ENCODE measurements around the gene RAPH1. TPM values are rescaled to one million over a fixed set of nuclear protein-coding genes. Genes with fewer than 3 reads are reported as not detected.

The RAPH1 gene, protein sequence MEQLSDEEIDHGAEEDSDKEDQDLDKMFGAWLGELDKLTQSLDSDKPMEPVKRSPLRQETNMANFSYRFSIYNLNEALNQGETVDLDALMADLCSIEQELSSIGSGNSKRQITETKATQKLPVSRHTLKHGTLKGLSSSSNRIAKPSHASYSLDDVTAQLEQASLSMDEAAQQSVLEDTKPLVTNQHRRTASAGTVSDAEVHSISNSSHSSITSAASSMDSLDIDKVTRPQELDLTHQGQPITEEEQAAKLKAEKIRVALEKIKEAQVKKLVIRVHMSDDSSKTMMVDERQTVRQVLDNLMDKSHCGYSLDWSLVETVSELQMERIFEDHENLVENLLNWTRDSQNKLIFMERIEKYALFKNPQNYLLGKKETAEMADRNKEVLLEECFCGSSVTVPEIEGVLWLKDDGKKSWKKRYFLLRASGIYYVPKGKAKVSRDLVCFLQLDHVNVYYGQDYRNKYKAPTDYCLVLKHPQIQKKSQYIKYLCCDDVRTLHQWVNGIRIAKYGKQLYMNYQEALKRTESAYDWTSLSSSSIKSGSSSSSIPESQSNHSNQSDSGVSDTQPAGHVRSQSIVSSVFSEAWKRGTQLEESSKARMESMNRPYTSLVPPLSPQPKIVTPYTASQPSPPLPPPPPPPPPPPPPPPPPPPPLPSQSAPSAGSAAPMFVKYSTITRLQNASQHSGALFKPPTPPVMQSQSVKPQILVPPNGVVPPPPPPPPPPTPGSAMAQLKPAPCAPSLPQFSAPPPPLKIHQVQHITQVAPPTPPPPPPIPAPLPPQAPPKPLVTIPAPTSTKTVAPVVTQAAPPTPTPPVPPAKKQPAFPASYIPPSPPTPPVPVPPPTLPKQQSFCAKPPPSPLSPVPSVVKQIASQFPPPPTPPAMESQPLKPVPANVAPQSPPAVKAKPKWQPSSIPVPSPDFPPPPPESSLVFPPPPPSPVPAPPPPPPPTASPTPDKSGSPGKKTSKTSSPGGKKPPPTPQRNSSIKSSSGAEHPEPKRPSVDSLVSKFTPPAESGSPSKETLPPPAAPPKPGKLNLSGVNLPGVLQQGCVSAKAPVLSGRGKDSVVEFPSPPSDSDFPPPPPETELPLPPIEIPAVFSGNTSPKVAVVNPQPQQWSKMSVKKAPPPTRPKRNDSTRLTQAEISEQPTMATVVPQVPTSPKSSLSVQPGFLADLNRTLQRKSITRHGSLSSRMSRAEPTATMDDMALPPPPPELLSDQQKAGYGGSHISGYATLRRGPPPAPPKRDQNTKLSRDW
- total RNA-seq: 1 to 10 TPM; 1.9 to 2.3 TPM

DNA sequence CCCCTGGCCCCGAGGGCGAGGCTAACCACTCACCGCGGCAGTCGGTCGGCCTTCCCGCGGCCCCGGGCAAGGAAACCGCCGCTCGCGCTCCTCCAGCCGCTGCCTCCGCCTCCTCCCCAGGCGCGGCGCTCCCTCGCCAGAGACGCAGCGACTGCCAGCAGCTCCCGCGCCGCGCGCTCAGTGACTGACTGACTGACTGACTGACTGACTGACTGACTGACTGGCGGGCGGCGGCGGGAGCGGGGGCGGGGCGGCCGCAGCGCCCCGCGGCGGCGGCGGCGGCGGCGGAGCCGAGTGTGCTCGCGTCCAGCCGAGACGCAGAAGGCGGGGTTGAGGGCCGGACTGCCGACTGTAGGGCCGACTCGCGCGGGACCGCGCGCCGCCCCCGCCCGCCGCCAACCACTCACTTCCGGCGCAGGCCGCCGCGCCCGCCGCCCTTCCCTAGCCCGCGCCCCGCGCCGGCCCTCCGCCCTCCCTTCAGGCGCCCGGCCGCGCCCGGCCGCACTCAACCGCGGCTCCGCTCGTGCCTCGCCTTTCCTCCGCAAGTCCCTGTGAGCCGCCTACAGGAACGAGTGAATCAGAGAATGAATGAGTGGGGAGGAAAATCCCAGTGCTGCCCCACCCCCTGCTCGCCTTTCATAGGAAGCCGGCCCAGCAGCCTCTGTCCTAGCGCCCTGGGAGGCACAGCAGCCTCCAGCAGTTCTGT lies at the start of gene RAPH1:
Gene RAPH1, minus strand, starts transcription at position 224 of the 706 bp plus-strand sequence. CDS start 39,948 bp downstream, outside the sequence.
- peak; percentile 71 for DNase-seq
- H3K27me3 Mint-ChIP-seq: peaks cover 41% of the 10 kb centered on the region
- H3K4me3 Mint-ChIP-seq: peak within 1 kb of the TSS; percentile 79
- H3K4me1 Mint-ChIP-seq: peaks cover 21% of the 10 kb centered on the region
- peak within 1 kb of the TSS; percentile 56 for H3K27ac Mint-ChIP-seq
- peaks cover 23% of the 10 kb centered on the region for H3K9me3 Mint-ChIP-seq
- peaks cover 6% of the 10 kb centered on the region for H3K36me3 Mint-ChIP-seq

DNA sequence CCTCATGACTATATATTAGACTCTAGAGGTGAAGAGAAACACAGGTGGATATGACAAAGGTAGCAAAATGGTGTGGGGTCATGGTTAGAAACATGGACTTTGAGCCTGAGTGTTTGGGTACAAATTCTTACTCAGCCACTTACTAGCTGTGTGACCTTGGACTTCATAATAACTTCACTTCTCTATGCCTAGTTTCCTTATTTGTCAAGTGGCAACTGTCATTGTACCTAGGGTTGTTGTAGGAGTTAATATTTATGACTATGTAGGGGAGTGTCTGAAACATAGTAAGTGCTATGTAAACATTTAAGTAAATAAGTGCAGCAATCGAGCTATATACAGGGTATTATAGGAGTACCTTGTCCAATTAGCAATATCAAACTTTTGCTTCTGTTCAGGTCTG lies 49.7 kb upstream of the RAPH1 start:
- H3K27me3 Mint-ChIP-seq: no peaks in the 10 kb centered on the region
- no peak for DNase-seq
- H3K27ac Mint-ChIP-seq: no peak overlapping the region
- no peaks in the 10 kb centered on the region for H3K9me3 Mint-ChIP-seq
- no peak overlapping the region for H3K4me3 Mint-ChIP-seq
- H3K36me3 Mint-ChIP-seq: no peaks in the 10 kb centered on the region
- H3K4me1 Mint-ChIP-seq: peaks cover 14% of the 10 kb centered on the region

DNA sequence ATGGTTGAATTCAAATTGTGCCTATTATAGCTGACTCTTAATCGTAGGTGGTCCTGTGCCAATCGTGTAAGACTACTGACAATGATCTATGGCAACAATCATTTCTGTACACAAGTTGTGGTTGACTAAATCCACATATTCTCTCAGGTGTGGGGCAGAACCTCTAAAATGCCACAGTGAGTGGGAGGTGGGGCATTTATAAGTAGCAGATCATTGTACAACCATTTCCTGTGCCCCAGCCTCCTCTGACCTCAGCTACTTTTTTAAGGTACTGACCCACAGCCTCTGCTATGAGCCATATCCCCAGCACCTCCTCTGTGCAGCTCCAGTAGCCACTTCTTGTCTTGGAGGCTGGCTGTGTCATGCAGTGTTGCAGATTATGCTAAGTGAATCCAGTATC lies 48.6 kb upstream of the RAPH1 start:
- Mint-ChIP-seq H3K27ac (no peak overlapping the region), H3K36me3 (peaks cover 2% of the 10 kb centered on the region)
- peak; percentile 40 for DNase-seq

DNA sequence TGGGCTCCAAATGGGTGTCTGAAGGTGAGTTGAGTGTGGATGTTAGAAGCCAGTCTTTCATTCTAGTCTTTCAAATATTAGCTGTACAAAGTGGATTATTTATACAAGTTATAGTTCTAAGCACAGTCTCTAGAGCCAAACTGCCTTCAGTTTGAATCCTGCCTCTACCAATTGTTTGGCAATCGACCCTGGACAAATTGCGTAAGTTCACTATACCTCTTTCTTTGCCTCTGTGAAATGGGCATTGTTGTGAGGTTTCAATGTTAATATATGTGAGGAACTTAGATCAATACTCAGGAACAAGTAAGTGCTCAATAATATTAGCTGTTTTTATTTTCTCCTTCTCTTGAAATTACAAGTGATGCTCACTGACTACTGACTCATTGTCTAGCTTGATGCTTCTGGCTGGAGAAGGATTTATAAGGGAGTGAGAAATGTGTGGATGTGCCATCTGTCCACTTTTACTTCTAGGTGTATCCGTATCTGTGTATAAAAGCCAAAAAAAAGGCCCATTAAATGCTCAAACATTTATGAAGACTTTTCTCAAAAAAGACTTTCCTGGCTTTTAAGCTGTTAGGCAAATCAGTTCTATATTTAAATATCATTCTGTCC lies 48.1 kb upstream of the RAPH1 start:
- Mint-ChIP-seq H3K27me3 (no peaks in the 10 kb centered on the region), H3K36me3 (peaks cover 2% of the 10 kb centered on the region), H3K4me1 (peaks cover 22% of the 10 kb centered on the region), H3K27ac (no peak overlapping the region), H3K9me3 (no peaks in the 10 kb centered on the region), H3K4me3 (no peak overlapping the region)
- no peak for DNase-seq

More for the DNA sequence above, 48.6 kb upstream of the RAPH1 start:
- Mint-ChIP-seq H3K9me3 (no peaks in the 10 kb centered on the region), H3K4me3 (no peak overlapping the region), H3K4me1 (peaks cover 22% of the 10 kb centered on the region), H3K27me3 (no peaks in the 10 kb centered on the region)

- Mint-ChIP-seq H3K4me3 (no peak overlapping the region), H3K4me1 (peaks cover 22% of the 10 kb centered on the region), H3K27ac (no peak overlapping the region), H3K9me3 (no peaks in the 10 kb centered on the region), H3K27me3 (no peaks in the 10 kb centered on the region), H3K36me3 (peaks cover 2% of the 10 kb centered on the region)
- DNase-seq: no peak
Observed at GRCh38 chr2:203582468-203582867, 47.4 kb upstream of the RAPH1 start.

DNA sequence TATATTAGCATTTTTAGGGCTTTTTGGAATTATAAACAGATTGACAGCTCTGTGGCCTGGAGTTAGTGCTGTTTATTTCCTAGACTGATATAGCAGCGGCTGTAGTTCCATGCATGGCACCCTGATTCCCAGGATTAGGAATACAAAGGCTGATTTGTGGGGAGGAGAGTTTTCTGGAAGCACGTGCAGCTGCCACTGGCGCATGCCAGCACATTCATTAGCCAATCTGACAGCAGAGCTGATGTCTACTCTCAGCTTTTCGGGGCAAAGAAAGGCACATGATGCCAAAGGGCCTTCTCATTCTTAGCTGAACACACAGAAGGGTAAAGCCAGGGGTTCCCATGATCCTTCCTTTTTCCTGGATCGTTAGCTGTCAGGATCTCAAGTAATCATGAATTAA lies 45.7 kb upstream of the RAPH1 start:
- Mint-ChIP-seq H3K27ac (no peak overlapping the region), H3K36me3 (peaks cover 2% of the 10 kb centered on the region), H3K4me3 (no peak overlapping the region), H3K9me3 (no peaks in the 10 kb centered on the region), H3K27me3 (no peaks in the 10 kb centered on the region), H3K4me1 (peaks cover 22% of the 10 kb centered on the region)
- DNase-seq: no peak

GRCh38 chr2:203579730-203580129 lies 44.6 kb upstream of the RAPH1 start:
- Mint-ChIP-seq H3K9me3 (no peaks in the 10 kb centered on the region), H3K27ac (no peak overlapping the region), H3K27me3 (no peaks in the 10 kb centered on the region), H3K4me3 (no peak overlapping the region), H3K4me1 (peaks cover 22% of the 10 kb centered on the region), H3K36me3 (peaks cover 2% of the 10 kb centered on the region)
- DNase-seq: no peak

GRCh38 chr2:203578759-203579643 lies 43.9 kb upstream of the RAPH1 start:
- Mint-ChIP-seq H3K4me1 (peaks cover 19% of the 10 kb centered on the region), H3K27me3 (no peaks in the 10 kb centered on the region), H3K27ac (no peak overlapping the region)

DNA sequence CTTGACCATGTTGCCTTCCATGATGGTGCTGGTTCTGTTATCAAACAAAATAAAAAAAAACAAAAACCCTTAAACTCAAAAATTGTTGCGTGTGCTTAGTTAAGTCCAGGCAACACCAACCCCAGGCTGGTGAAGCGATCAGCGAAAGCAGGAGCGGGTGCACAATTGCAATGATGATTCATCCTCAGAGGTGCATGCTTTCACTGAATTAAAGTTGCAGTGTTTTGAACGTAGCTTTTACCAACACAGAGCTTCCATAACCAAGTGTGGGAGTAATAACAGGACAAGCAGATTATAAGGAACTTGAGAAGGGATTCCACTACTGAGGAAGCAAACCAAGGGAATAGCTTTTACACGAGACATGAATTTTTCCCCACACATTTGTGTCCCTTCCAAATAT lies 39.7 kb upstream of the RAPH1 start:
- no peak overlapping the region for H3K27ac Mint-ChIP-seq
- no peak overlapping the region for H3K4me3 Mint-ChIP-seq
- peaks cover 1% of the 10 kb centered on the region for H3K9me3 Mint-ChIP-seq
- H3K36me3 Mint-ChIP-seq: peaks cover 2% of the 10 kb centered on the region
- DNase-seq: no peak
- H3K27me3 Mint-ChIP-seq: no peaks in the 10 kb centered on the region
- H3K4me1 Mint-ChIP-seq: peaks cover 8% of the 10 kb centered on the region

More at GRCh38 chr2:203578759-203579643, 43.9 kb upstream of the RAPH1 start:
- Mint-ChIP-seq H3K4me3 (no peak overlapping the region), H3K36me3 (peaks cover 2% of the 10 kb centered on the region), H3K9me3 (no peaks in the 10 kb centered on the region)
- DNase-seq: peak; percentile 14

GRCh38 chr2:203572316-203572715 lies 37.2 kb upstream of the RAPH1 start:
- no peak overlapping the region for H3K4me3 Mint-ChIP-seq
- H3K4me1 Mint-ChIP-seq: peaks cover 3% of the 10 kb centered on the region
- H3K9me3 Mint-ChIP-seq: peaks cover 1% of the 10 kb centered on the region
- DNase-seq: no peak
- no peak overlapping the region for H3K27ac Mint-ChIP-seq
- H3K36me3 Mint-ChIP-seq: no peaks in the 10 kb centered on the region
- H3K27me3 Mint-ChIP-seq: no peaks in the 10 kb centered on the region

DNA sequence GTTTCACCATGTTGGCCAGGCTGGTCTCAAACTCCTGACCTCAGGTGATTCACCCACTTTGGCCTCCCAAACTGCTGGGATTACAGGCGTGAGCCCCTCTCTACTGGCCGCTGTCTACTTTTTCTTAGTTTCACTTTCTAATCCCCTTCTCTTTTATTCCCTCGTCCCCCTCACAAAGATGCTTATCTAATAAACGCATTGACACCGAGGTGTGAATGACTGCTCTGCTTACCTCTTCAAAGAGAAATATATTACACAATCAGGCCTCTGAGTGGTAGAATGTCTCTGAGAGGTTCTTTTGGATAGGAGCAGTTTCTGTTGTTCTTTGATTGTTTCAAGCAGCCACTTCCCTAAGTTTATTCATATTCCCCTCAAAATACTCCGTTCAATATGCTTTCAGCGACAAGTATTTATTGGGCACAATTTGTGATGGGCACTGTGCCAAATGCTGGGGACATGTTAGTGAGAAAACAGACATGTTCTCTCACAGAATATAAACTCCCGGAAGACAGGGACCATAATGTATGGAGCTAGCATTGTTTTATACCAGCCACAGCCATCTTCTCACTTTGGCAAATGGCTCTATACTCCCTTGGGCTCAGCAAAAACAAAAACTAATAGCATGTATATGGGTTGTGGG lies 34.7 kb upstream of the RAPH1 start:
- H3K36me3 Mint-ChIP-seq: no peaks in the 10 kb centered on the region
- H3K9me3 Mint-ChIP-seq: peaks cover 1% of the 10 kb centered on the region
- H3K27me3 Mint-ChIP-seq: no peaks in the 10 kb centered on the region
- no peak for DNase-seq
- H3K27ac Mint-ChIP-seq: no peak overlapping the region
- peaks cover 3% of the 10 kb centered on the region for H3K4me1 Mint-ChIP-seq
- H3K4me3 Mint-ChIP-seq: no peak overlapping the region

GRCh38 chr2:203567691-203568090 lies 32.6 kb upstream of the RAPH1 start:
- no peak overlapping the region for H3K27ac Mint-ChIP-seq
- no peaks in the 10 kb centered on the region for H3K27me3 Mint-ChIP-seq
- H3K4me3 Mint-ChIP-seq: no peak overlapping the region
- peaks cover 3% of the 10 kb centered on the region for H3K4me1 Mint-ChIP-seq
- no peak for DNase-seq
- no peaks in the 10 kb centered on the region for H3K36me3 Mint-ChIP-seq
- peaks cover 1% of the 10 kb centered on the region for H3K9me3 Mint-ChIP-seq

DNA sequence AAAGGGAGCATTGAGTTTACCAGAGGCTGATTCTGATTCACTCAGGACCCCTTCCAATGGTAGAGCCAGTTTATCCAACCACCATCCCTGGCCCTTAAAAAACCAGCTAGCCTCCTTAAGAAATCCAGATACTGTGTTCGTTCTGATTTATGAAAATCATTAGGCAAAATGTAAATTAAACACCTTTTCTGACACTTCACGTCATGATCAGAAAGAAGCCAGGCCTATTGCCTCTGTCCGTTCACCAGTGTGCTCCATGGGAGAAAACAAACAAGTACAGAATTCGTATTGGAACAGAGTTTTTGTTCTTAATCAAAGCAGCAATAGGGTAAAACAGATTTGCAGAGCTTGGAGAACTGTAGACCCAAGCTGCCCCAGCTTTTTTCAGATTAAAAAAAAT lies 31.1 kb upstream of the RAPH1 start:
- Mint-ChIP-seq H3K27me3 (no peaks in the 10 kb centered on the region), H3K4me3 (no peak overlapping the region), H3K4me1 (peaks cover 3% of the 10 kb centered on the region), H3K9me3 (peaks cover 1% of the 10 kb centered on the region), H3K36me3 (no peaks in the 10 kb centered on the region), H3K27ac (no peak overlapping the region)
- DNase-seq: no peak

Measured in activated naive CD8-positive, alpha-beta T cell treated with anti-CD3 and anti-CD28 coated beads for 36 hours (primary cell).